ENCODE results near the gene SNTG2.

DNA sequence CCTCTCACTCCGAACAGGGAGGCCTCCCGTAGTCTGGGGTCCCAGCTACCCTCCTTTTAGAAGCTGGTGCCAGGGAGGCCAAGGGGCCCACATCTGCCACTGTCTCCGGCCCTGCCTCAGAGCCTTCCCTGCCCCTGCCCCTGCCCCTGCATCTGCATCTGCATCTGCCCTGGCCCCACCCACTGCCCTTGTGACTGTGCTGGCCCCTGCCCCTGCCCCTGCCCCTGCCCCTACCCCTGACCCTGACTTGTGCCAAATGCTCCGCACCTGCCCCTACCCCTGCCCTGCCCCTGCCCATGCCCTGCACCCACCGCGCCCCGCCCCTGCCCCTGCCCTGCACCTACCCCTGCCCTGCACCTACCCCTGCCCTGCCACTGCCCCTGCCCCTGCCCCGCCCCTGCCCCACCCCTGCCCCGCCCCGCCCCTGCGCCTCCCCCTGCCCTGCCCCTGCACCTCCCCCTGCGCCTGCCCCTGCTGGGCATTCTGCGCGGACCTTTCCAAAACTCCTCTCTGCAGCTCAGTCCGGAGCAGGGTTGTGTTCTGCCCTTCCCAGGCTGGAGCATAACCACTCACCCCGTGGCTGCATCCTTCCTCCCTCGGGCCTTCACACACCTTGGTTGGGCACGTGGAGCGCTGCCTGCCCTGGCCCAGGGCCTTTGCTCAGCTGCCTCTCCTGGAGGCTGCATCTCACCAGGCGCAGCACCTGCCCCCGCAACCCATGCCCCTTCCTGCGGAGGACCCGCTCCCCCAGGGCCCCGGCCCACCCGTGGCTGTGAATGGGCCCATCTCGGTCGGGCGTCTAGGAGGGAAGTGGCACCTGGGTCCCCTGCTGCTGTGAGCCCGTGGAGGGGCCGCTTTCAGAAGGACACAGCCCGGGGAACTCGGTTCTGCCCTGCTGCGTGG, 5.4 kb downstream of the SNTG2 start:
- TF ChIP-seq, protein P1, sequence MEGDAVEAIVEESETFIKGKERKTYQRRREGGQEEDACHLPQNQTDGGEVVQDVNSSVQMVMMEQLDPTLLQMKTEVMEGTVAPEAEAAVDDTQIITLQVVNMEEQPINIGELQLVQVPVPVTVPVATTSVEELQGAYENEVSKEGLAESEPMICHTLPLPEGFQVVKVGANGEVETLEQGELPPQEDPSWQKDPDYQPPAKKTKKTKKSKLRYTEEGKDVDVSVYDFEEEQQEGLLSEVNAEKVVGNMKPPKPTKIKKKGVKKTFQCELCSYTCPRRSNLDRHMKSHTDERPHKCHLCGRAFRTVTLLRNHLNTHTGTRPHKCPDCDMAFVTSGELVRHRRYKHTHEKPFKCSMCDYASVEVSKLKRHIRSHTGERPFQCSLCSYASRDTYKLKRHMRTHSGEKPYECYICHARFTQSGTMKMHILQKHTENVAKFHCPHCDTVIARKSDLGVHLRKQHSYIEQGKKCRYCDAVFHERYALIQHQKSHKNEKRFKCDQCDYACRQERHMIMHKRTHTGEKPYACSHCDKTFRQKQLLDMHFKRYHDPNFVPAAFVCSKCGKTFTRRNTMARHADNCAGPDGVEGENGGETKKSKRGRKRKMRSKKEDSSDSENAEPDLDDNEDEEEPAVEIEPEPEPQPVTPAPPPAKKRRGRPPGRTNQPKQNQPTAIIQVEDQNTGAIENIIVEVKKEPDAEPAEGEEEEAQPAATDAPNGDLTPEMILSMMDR (conservative IDR thresholded peaks at IDR 0.05; ENCODE audit: low read length): no peak
- no peak for TF ChIP-seq EZH2phosphoT487 (IDR thresholded peaks at IDR 0.05; ENCODE audit: borderline replicate concordance)
